Prostate gland (tissue), 2 donors: ENCODE data around the gene RILP. TPM values are rescaled to one million over a fixed set of nuclear protein-coding genes. Genes with fewer than 3 reads are reported as not detected.

ENCODE experiments used
- DNase-seq: peaks from one replicate; pipeline ENCODE4 v3.0.0-alpha.2; 2019; ENCODE audit warnings: low spot score
- H3K27ac ChIP-seq, 2 donors: fragments of 200-600 bp; sonication (generic); 2 replicates each; pipeline ENCODE4 v1.5.1; 2017 to 2019
- H3K27me3 ChIP-seq: fragments of 200-600 bp; sonication (generic); replicated peaks from 2 replicates; pipeline ENCODE4 v1.5.1; 2019; ENCODE audit not compliant: insufficient read depth
- H3K36me3 ChIP-seq, 2 donors: fragments of 200-600 bp; sonication (generic); 1 replicate in 1 of 2; 2 replicates in 1 of 2; pipeline versions ENCODE4 v1.5.1 to v1.8.1; 2017 to 2019
- H3K4me1 ChIP-seq: fragments of 200-600 bp; sonication (generic); replicated peaks from 2 replicates; pipeline ENCODE4 v1.5.1; 2019
- H3K4me3 ChIP-seq, 2 donors: fragments of 200-600 bp; sonication (generic); 2 replicates each; pipeline ENCODE4 v1.5.1; 2017 to 2019
- H3K9me3 ChIP-seq: fragments of 200-600 bp; sonication (generic); 2 replicates; pipeline ENCODE4 v1.5.1; 2017
- CTCF ChIP-seq, 4 experiments: fragments of 200-600 bp in 2 of 4; fragments of 450-650 bp in 2 of 4; sonication (generic) in 2 of 4; IDR thresholded peaks; 1 replicate in 3 of 4; 2 replicates in 1 of 4; pipeline ENCODE4 v1.5.1; 2016 to 2019; ENCODE audit warnings: antibody characterized with exemption in 4 of 4, mild to moderate bottlenecking in 2 of 4, moderate library complexity in 2 of 4
- POLR2A ChIP-seq: fragments of 450-650 bp; IDR thresholded peaks from one replicate; pipeline ENCODE4 v1.6.1; 2016; ENCODE audit warnings: antibody characterized with exemption, mild to moderate bottlenecking
- POLR2AphosphoS5 ChIP-seq: sonication (generic); formaldehyde crosslinking; IDR thresholded peaks from one replicate; pipeline ENCODE4 v1.6.1; 2017; ENCODE audit warnings: antibody characterized with exemption
- WGBS: methylation state at CpG from one replicate; pipeline ENCODE4 v1.1.5; 2018; 5-methylcytosine and 5-hydroxymethylcytosine counted together
- intact Hi-C: fragments of 100-400 bp; cut with DNase I; formaldehyde crosslinking; loops from one replicate; pipeline ENCODE4 v1.14.2; 2022
- total RNA-seq, 2 donors: library from RNA; depleted of rRNA; stranded (reverse); fragments of >200 nt; gene quantifications; one replicate each; pipeline ENCODE4 v1.1.0, GENCODE V29; 2016

The RILP gene
- total RNA-seq, 2 donors from 2014 or later: 16.9 to 24.4 TPM

- intact Hi-C loops: no loop called here
- Histone ChIP-seq H3K4me3 (no peak overlapping the region), H3K9me3 (no peaks in the 10 kb centered on the region), H3K4me1 (no peaks in the 10 kb centered on the region), H3K27me3 (no peaks in the 10 kb centered on the region), H3K27ac (no peak overlapping the region), H3K36me3 (no peaks in the 10 kb centered on the region)
- TF ChIP-seq POLR2A (no peak), CTCF (IDR thresholded peaks at IDR 0.05) (no peak), POLR2AphosphoS5 (no peak)
- no peak for DNase-seq
- WGBS: 93% methylated on average over 15 of the region's 15 CpGs
Measured at GRCh38 chr17:1636732-1637285, 12.9 kb downstream of the RILP start.

GRCh38 chr17:1635675-1636465 is 13.8 kb downstream of the RILP start:
- H3K9me3 ChIP-seq: no peaks in the 10 kb centered on the region
- no peaks in the 10 kb centered on the region for H3K36me3 ChIP-seq
- H3K27ac ChIP-seq: no peak overlapping the region
- DNase-seq: no peak
- no peak overlapping the region for H3K4me3 ChIP-seq
- no peak for TF ChIP-seq POLR2AphosphoS5
- TF ChIP-seq POLR2A: no peak
- TF ChIP-seq CTCF (IDR thresholded peaks at IDR 0.05): no peak
- no peaks in the 10 kb centered on the region for H3K27me3 ChIP-seq
- intact Hi-C loops: no loop called here
- H3K4me1 ChIP-seq: no peaks in the 10 kb centered on the region
- 96% methylated on average over 10 of the region's 10 CpGs for WGBS

- no peak overlapping the region for H3K4me3 ChIP-seq
- DNase-seq: no peak
- intact Hi-C loops: no loop called here
- peaks cover under 1% of the 10 kb centered on the region for H3K4me1 ChIP-seq
- H3K27ac ChIP-seq: no peak overlapping the region
- H3K27me3 ChIP-seq: no peaks in the 10 kb centered on the region
- WGBS: 98% methylated on average over 30 of the region's 45 CpGs
- no peaks in the 10 kb centered on the region for H3K36me3 ChIP-seq
- H3K9me3 ChIP-seq: no peaks in the 10 kb centered on the region
- TF ChIP-seq CTCF (IDR thresholded peaks at IDR 0.05) (no peak), POLR2A (no peak), POLR2AphosphoS5 (no peak)
Measured at GRCh38 chr17:1634841-1635650, 14.6 kb downstream of the RILP start.

- 85% methylated on average over 4 of the region's 4 CpGs for WGBS
- H3K27me3 ChIP-seq: no peaks in the 10 kb centered on the region
- no peak for DNase-seq
- no peaks in the 10 kb centered on the region for H3K9me3 ChIP-seq
- intact Hi-C loops: no loop called here
- no peak overlapping the region for H3K4me3 ChIP-seq
- H3K4me1 ChIP-seq: peaks cover 8% of the 10 kb centered on the region
- H3K27ac ChIP-seq: no peak overlapping the region
- H3K36me3 ChIP-seq: no peaks in the 10 kb centered on the region
- TF ChIP-seq POLR2AphosphoS5 (no peak), POLR2A (no peak), CTCF (IDR thresholded peaks at IDR 0.05) (no peak)
Measured at GRCh38 chr17:1630662-1631061, 19.0 kb downstream of the RILP start.
